GM18498 (cell line): Measurements from ENCODE around the gene CLCN5.

ENCODE experiments used
- ATAC-seq: cut with Tn5 transposase; IDR thresholded peaks from one replicate; pipeline ENCODE4 v1.9.1; 2021; ENCODE audit warnings: mild to moderate bottlenecking, moderate library complexity; ENCODE audit not compliant: unreplicated experiment

Gene CLCN5

DNA sequence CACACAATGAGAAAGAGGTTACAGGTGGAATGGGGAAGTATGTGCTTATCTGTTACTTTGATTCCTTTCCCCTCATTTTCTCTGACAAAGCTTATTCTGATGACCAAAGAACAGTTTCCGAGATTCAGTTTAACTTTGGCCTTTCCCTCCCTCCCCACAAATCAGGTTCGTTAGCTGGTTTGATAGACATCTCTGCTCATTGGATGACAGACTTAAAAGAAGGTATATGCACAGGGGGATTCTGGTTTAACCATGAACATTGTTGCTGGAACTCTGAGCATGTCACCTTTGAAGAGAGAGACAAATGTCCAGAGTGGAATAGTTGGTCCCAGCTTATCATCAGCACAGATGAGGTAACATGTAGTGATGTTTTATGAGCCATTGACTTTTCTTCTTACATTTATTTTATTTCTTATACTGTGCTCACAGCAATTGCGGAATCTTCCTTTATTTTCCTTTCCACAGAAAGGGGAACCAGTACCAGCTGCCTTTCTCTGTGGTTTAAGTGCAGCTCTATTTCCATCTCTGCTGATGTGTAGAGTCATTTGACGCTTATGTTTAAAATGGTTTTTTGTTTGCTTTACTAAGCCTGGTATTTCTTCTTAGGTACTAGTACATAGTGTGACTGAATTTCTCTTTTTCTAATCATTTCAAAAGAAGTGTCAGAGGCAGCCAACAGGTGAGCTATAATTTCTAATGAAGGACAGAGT lies 153.4 kb downstream of the CLCN5 start:
- ATAC-seq: no peak

DNA sequence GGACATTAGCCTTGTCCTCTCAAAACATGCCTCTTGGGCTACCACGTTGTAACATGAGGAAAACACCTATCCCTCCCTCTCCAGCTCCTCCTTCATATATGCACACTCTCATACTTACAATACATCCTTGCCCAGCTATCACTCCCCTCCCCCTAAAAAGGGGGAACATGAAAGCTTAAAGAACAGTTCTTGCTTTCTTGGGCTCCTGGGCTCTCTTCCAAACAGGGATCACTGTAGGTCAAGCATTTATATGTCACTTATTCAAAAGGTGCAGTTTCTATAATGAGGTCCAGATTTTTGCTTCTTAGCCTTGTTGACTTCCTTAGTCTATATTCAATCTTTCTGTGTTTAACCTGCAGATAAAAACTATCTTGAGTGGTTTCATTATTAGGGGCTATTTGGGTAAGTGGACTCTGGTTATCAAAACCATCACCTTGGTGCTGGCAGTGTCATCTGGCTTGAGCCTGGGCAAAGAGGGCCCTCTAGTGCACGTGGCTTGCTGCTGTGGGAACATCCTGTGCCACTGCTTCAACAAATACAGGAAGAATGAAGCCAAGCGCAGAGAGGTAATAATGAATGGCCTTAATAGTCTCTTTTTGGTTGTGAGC lies 159.0 kb downstream of the CLCN5 start:
- ATAC-seq: peak; percentile 67

DNA sequence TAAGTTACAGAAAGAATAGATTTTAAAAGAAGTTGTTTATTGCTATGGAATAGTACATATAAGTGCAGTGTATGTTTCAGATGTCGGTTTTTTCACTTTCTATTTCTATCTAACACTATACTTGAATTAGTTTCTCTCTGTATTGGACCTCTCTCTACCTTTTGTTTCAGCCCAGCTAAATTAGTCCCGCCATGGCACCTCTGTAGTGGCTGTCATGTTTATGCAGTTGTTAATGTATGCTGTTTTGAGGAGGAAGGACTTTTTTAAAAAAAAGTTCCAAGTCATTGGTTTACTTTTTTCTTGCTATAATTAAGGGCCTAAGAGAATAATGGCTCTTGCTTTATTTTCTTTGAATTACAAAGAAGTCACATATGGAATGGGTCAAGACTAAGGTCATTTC lies 160.3 kb downstream of the CLCN5 start:
- no peak for ATAC-seq

DNA sequence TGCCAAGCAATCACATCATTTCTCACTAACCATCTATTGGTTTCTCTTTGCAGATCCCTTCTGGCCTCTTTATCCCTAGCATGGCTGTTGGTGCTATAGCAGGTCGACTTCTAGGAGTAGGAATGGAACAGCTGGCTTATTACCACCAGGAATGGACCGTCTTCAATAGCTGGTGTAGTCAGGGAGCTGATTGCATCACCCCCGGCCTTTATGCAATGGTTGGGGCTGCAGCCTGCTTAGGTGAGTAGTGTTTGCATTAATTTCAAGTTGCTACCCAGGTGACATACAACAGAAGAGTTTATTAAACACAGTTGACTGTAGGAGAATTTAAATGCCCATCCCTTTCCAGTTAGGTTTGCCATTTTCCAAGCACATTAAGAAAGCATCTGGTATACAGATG lies 166.2 kb downstream of the CLCN5 start:
- ATAC-seq: no peak

DNA sequence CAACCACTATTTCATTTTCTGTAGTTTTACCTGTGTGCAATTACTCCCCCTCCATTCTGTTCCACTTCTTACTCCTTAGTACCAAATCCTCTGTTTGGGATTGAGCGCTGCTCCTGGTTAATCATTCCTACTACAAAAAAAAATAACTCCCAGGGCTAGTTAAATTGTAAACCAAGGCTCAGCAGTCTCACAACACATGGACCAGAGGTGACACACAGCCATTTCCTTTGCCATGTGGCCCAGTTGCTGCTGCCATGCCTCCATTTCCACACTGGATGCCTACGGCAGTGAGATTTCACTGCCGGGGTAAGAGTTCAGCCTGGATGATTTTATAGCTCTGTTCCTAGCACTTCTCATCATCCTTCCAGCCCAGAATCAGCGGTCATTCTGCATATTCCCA lies 171.2 kb downstream of the CLCN5 start:
- ATAC-seq: no peak

DNA sequence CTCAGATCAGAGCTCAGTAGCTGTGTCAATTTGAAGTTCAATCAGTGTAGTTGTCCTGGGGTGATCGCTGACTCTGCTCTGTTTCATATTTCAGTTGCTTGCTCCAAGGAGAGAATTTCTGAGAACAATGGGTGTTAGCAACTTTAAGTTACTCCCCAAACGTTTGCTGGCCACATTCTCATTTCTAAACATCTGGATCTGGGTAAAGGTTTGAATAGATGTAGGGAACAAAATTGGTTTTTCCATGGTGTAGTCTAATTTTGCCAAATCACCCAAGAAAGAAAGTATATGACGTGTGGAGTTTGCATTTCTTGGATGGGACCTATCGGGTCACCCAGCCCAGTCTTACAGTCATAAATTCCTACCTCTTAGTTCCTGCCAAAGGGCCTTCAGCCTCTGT lies 174.7 kb downstream of the CLCN5 start:
- no peak for ATAC-seq

DNA sequence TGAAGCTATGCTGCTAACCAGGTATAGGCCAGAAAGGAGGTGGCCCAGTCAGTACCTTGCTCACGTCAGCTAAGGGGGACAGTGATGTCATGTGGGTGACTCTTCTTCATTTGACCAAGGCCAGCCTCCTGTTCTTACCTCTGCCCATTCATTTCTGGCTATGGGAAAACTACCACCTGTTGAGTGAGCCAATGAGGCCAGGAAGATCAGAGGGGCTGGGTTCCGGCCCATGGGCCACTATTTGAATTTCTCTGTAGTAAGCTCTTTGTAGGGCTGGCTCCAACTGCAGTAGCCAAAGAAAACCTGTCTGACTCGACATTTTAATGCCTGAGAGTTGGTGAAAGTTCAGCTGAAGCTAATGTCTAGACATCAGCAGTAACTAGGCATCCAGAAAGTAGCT lies 175.8 kb downstream of the CLCN5 start:
- ATAC-seq: no peak

DNA sequence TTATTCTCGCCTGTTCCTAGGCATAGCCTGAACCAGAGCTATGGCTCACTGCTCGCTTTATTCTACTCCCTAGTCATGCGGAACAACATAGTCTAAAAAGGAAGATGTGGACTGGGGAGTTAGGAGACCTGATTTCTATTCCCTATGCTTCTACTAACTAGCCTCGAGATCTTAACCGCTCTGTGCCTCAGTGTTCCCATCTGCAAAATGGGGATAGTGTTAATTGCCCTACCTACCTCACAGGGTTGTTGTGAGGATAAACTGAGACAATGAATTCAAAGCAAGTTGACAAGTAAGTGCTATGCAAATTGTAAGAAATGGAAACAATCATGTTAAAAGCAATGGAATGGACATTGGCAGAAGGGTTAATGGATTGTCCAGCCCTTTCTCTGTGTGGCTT lies 176.4 kb downstream of the CLCN5 start:
- no peak for ATAC-seq

DNA sequence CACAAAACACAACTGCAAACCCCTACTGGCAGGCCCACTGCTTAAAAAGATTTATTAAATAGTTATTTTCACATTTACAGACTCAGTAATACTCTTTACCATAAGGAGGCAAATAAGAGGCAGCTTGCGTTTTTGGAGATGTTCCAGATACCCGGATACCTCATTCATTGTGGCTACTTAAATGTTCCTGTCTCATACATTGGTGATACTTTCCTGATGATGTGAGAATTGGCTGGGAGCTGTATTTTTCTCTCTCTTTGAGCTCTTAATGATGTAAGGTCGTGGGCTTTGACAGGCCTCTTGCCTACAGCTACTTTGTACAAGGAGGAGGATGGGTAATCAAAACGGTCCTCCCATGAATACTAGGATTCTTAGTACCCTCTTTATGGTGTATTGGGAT lies 176.9 kb downstream of the CLCN5 start:
- ATAC-seq: no peak

DNA sequence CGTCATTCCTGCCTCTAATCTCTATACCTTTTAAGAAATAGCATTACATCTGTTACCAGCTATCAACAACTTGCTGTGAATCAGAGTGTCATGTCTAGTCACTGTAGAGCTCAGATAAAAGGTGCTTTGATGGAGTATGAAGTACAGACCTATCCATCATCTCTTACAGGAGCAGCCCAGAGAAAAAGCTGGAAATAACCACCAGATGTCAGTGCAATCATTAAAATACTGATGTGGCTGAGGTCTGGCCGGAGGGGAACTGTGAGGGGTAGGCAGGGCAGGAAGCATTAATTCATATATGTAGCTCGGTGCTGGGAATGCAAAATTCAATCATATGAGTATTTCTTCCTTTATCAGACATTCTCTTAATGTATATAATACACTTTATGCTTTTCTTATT lies 177.8 kb downstream of the CLCN5 start:
- ATAC-seq: no peak

DNA sequence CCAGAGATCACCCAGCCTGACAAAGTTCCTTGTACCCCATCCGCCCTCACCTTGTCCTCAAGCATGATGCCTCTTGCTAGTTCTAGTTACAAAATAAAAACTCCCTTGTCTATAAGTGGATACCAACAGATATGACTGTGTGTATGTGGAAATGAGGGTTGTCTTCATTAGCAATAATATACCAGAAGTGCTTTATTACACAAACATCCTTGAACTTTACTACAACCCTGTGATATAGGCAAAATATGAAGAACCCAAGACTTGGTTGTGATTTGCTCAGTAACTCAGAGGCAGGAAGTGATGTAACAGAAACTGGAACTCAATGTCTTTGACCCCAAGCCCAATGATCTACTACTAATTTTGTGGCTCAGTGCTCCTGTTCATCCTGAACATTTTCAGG lies 180.8 kb downstream of the CLCN5 start:
- no peak for ATAC-seq

DNA sequence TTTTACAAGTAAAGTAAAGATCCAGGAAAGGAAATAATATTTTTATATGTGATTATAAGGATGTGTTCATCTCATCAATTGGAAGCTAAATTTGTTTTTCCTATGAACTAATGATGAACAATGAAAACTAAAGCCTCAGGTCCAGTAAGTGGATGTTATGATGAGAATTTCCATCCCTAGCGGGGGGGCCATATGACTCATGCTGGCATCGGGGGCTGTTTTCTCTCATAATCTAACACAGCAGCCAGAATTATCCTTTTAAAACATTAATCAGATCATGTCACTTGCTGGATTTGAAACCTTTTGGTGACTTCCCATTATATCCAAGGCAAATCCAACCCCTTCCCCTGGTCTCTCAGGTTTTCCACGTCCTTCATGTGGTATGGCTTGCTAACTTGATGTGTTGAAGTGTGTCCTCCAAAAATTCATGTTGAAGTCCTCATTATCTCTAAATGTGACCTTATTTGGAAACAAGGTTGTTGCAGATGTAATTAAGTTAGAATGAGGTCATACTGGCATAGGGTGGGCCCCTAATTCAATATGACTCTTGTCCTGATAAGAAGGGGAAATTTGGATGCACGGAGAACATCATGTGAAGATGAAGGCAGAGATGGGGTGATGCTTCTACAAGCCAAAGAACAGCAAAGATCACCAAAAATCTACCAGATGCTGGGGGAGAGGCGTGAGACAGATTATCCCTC lies 181.6 kb downstream of the CLCN5 start:
- ATAC-seq: no peak

DNA sequence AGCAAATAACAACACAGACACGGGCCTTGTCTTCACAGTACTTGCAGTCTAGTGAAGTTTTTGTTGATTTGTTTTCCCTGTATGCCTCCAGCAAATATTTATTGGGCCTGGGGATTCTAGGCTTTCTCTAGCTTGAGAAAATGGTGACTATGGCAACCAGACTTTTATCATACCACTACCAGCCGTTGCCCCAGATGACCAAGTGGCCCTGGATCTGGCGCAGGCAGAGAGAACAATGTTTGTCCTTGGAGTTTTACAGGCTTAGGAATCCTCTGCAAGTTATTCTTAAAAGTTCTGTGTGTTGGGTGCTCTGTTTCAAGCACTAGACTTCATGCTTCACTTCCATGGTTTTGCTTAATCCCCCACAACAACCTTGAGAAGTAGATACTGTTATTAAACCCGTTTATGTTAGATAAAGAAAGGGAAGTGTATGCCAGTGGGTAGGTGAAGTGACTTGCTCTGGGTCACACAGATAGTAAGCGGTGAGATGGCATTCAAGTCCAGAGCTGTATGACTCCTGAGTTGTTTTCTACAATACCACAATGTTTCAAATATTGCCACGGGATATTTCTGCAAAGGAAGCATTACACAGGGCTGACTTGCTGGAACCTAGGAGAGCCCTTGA lies 183.8 kb downstream of the CLCN5 start:
- no peak for ATAC-seq

DNA sequence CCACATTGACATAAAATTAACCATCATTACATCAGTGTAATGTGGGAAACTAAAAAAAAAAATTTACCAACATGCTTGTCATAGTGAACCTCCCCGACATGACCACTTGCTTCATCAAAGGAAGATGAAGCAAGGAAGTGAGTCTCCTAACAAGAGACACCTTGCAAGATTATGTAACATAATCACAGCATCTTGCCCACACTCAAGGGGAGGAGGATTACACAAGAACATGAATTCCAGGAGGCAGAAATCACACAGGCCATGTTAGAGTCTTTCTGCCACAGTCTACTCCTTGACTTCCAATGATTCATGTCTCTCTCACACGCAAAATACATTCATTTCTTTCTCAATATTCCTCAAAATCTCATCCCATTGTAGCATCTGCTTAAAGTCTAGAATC lies 185.1 kb downstream of the CLCN5 start:
- ATAC-seq: no peak

DNA sequence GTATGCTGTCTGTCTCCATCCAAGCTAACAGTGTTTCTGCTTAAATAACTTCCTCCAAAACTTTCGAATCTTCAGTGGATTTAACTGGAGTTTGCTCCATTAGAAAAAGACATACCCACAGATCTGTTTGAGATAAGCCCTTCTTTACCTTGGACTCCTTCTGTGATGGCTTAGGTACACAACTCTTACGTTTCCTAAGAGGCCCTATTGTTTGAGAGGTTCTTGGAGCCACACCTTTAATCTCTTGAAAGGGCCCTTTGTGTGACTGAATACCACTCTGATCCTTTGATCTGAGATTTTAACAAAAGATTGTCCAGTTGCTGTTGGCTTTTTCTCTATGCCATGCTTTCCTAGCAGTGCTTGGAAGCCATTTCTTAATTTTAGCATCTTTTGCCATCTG lies 185.9 kb downstream of the CLCN5 start:
- no peak for ATAC-seq

DNA sequence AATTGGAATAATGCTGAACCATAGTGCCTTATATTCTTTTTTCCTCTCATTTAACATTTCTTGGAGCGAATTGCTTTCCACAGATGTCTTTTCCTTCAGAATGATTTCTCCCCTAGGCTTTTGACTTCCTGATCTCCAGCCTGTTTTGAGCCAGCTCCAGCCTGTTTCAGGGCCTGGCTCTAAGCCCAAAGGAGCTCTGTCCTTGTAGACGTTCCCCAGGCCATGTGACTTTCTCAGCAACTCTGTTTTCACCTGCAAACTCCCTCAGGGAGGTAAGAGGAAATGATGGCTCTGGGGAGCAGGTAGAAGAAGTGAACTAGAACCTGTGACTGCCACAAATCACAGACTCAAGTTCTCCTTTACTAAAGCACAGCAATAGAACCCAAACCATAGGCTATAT lies 189.3 kb downstream of the CLCN5 start:
- ATAC-seq: no peak

DNA sequence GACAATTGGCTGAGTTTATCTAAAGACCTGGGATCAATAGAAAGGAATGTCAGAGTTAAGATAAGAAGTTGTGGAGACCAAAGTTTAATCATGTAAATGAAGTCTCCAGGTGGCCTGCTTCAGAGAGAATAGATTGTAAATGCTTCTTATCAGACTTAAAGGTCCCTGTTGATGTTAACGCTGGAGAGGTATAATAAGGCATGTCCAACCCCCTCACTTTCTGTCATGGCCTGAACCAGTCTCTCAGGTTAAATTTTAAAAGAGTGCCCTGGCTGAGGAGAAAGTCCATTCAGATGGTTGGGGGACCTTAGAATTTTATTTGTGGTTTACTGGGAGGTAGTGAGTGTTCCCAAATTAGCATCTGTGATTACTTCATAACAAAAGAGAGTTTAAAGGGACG lies 191.7 kb downstream of the CLCN5 start:
- ATAC-seq: no peak

DNA sequence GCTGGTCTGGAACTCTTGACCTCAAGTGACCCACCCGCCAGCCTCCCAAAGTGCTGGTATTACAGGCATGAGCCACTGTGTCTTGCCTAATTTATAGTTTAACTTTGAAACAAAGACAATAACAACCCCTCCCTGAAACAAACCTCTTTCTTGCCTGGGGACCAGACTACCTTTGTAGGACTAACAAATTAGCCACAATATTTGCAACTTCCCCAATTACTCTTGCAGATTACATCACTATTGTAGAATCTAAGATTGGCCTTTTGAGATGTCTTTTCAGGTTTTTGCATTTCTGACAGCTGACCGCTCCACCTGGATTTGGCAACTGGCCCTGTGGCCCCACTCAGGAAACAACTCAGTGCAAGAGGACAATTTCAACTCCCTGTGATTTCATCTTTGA lies 193.6 kb downstream of the CLCN5 start:
- no peak for ATAC-seq

DNA sequence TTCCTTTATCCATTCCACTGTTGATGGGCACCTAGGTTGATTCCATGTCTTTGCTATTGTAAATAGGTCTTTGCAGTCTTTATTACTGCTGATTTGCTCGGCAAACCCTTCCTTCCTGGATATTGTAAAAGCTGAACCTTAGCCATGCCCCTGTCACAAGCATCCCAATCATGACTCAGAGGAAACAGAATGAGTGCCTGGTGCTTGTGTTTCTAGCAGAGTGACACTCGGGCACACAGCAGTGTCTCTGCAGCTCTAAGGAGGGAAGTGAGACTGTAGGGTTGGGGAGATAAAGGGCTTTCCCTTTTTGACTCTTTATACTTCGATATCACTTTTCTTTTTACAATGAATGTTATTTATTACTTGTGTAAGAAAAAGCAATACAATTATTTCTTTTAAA lies 195.1 kb downstream of the CLCN5 start:
- ATAC-seq: no peak

DNA sequence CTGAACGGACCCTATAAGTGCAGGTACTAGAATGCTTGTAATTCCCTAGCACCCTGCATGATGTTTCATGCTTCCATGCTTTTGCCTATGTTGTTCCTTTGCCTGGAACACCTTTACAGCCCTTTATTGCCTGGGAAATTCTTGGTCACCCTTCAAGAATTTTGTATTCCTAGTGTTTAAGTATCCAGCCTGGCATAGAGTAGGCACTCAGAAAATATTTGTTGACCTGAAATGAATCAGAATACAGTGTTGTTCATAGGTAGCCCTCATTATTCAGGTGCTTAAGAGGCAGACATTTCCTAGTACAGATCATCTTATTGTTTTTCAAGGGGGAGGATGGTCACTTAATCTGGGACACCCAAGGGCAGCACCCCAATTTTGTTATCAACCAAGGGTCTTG lies 203.1 kb downstream of the CLCN5 start:
- ATAC-seq: no peak

DNA sequence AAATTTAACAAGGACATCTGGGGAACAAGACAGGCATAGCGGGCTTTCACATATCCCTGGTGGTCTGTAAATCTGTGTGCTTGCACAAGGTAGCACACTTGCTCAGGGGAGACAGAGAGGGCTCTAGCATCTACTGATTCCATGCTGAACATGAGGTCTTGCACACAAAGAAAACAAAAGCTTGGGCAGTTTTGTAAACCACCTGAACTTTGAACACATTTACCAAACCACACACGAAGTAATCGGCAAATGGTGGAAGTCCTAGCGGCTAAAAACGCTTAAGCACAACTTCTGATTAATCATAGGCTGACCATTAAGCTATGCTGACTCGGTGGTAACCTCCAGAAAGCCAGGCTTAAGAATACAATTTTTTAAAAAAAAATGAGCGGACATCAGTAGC lies 225.6 kb downstream of the CLCN5 start:
- no peak for ATAC-seq
